Esophagus muscularis mucosa (tissue), 4 donors: ENCODE data around the gene NYAP2.

ENCODE experiments used
- CTCF ChIP-seq, 3 experiments: fragments of 200-600 bp in 2 of 3; fragments of 450-650 bp in 1 of 3; sonication (generic) in 2 of 3; IDR thresholded peaks; one replicate each; pipeline ENCODE4 v1.5.1; 2017 to 2019; ENCODE audit warnings: antibody characterized with exemption in 3 of 3, mild to moderate bottlenecking in 2 of 3, moderate library complexity in 1 of 3
- EP300 ChIP-seq: sonication (generic); formaldehyde crosslinking; IDR thresholded peaks from one replicate; pipeline ENCODE4 v1.6.1; 2017; ENCODE audit warnings: antibody characterized with exemption
- POLR2A ChIP-seq: fragments of 450-650 bp; IDR thresholded peaks from one replicate; pipeline ENCODE4 v1.6.1; 2017; ENCODE audit warnings: antibody characterized with exemption, moderate library complexity, mild to moderate bottlenecking, low read depth
- POLR2AphosphoS5 ChIP-seq, 2 donors: sonication (generic); formaldehyde crosslinking; IDR thresholded peaks; one replicate each; pipeline ENCODE4 v1.6.1; 2017; ENCODE audit warnings: antibody characterized with exemption in 2 of 2

- TF ChIP-seq CTCF (IDR thresholded peaks at IDR 0.05) (no peak), POLR2AphosphoS5 (IDR thresholded peaks at IDR 0.05) (no peak), POLR2A (no peak), EP300 (no peak)
Measured at GRCh38 chr2:225683258-225683657, 283.7 kb downstream of the NYAP2 start.
